Mesothelial cell of epicardium (in vitro differentiated cells): ENCODE data around the gene KCNK5. TPM values are rescaled to one million over a fixed set of nuclear protein-coding genes. Genes with fewer than 3 reads are reported as not detected.

Experiments used
- DNase-seq, 2 experiments: peaks; one replicate each; pipeline ENCODE4 v3.0.0; 2021; ENCODE audit warnings: low spot score in 2 of 2; ENCODE audit not compliant: unreplicated experiment in 2 of 2
- H3K27ac Mint-ChIP-seq: 2 replicates; pipeline ENCODE4 v1.8.0; 2021; ENCODE audit warnings: mixed read lengths
- H3K27me3 Mint-ChIP-seq: 2 replicates; pipeline ENCODE4 v1.8.0; 2021; ENCODE audit warnings: low read depth, mixed read lengths
- H3K36me3 Mint-ChIP-seq: 2 replicates; pipeline ENCODE4 v1.8.0; 2021; ENCODE audit warnings: mixed read lengths
- H3K4me1 Mint-ChIP-seq: 2 replicates; pipeline ENCODE4 v1.8.0; 2021; ENCODE audit warnings: mixed read lengths
- H3K4me3 Mint-ChIP-seq: 2 replicates; pipeline ENCODE4 v1.8.0; 2021; ENCODE audit warnings: mild to moderate bottlenecking, moderate library complexity, mixed read lengths
- H3K9me3 Mint-ChIP-seq: 2 replicates; pipeline ENCODE4 v1.8.0; 2021; ENCODE audit warnings: mixed read lengths
- total RNA-seq: library from RNA; stranded (reverse); gene quantifications from 3 replicates; pipeline ENCODE4 v1.2.1, GENCODE V29; 2021
- TF ChIP-seq, protein P1 (sequence below): fragments of 200-600 bp; sonication (generic); IDR thresholded peaks from one replicate; pipeline ENCODE4 v1.5.0; 2021; ENCODE audit warnings: antibody characterized with exemption; ENCODE audit not compliant: unreplicated experiment

The KCNK5 gene
- total RNA-seq, 1 donor from 2014 or later, result 2.5 TPM

DNA sequence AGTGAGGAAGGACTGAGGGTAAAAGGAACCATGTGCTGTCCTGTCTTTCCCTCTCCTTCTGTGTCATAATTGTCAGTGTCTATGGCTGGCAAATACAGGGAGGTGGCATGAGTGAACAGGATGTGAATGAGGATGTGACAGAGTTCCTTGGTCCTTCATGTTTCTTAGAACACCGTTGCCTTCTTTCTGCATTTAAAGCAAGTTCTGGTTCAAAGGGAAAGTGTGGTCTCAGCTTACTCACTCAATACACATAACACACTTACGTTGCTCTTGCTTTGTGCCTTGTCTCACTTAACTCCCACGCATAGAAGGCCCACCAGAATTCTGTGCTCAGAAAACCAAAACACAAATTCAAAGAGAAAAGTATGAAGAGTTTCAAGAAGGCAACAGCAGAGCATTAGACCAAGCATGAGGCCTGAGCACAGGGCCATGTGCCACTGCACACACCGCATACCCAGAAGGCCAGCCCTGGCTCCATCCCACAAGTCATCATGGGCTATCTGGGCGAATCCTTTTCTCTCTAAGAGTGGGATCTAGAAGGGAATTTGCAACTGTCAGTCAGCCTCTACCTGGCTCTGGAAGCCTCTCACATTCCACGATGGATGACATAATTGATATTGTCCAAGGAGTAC lies 75.4 kb downstream of the KCNK5 start:
- TF ChIP-seq, protein P1, sequence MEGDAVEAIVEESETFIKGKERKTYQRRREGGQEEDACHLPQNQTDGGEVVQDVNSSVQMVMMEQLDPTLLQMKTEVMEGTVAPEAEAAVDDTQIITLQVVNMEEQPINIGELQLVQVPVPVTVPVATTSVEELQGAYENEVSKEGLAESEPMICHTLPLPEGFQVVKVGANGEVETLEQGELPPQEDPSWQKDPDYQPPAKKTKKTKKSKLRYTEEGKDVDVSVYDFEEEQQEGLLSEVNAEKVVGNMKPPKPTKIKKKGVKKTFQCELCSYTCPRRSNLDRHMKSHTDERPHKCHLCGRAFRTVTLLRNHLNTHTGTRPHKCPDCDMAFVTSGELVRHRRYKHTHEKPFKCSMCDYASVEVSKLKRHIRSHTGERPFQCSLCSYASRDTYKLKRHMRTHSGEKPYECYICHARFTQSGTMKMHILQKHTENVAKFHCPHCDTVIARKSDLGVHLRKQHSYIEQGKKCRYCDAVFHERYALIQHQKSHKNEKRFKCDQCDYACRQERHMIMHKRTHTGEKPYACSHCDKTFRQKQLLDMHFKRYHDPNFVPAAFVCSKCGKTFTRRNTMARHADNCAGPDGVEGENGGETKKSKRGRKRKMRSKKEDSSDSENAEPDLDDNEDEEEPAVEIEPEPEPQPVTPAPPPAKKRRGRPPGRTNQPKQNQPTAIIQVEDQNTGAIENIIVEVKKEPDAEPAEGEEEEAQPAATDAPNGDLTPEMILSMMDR, result no peak
- no peaks in the 10 kb centered on the region for H3K4me1 Mint-ChIP-seq
- no peak overlapping the region for H3K27ac Mint-ChIP-seq
- peaks cover 41% of the 10 kb centered on the region for H3K27me3 Mint-ChIP-seq
- no peaks in the 10 kb centered on the region for H3K9me3 Mint-ChIP-seq
- no peak overlapping the region for H3K4me3 Mint-ChIP-seq
- no peak for DNase-seq
- no peaks in the 10 kb centered on the region for H3K36me3 Mint-ChIP-seq

GRCh38 chr6:39152262-39152661 lies 77.0 kb downstream of the KCNK5 start:
- peaks cover 57% of the 10 kb centered on the region for H3K27me3 Mint-ChIP-seq
- no peak overlapping the region for H3K4me3 Mint-ChIP-seq
- no peaks in the 10 kb centered on the region for H3K9me3 Mint-ChIP-seq
- TF ChIP-seq, protein P1, result no peak
- H3K36me3 Mint-ChIP-seq, result no peaks in the 10 kb centered on the region
- H3K27ac Mint-ChIP-seq, result no peak overlapping the region
- no peaks in the 10 kb centered on the region for H3K4me1 Mint-ChIP-seq
- no peak for DNase-seq

GRCh38 chr6:39151211-39151610 lies 78.1 kb downstream of the KCNK5 start:
- no peaks in the 10 kb centered on the region for H3K4me1 Mint-ChIP-seq
- H3K4me3 Mint-ChIP-seq, result no peak overlapping the region
- no peak for DNase-seq
- TF ChIP-seq, protein P1, result no peak
- H3K27ac Mint-ChIP-seq, result no peak overlapping the region
- H3K27me3 Mint-ChIP-seq, result peaks cover 58% of the 10 kb centered on the region
- no peaks in the 10 kb centered on the region for H3K9me3 Mint-ChIP-seq
- no peaks in the 10 kb centered on the region for H3K36me3 Mint-ChIP-seq

DNA sequence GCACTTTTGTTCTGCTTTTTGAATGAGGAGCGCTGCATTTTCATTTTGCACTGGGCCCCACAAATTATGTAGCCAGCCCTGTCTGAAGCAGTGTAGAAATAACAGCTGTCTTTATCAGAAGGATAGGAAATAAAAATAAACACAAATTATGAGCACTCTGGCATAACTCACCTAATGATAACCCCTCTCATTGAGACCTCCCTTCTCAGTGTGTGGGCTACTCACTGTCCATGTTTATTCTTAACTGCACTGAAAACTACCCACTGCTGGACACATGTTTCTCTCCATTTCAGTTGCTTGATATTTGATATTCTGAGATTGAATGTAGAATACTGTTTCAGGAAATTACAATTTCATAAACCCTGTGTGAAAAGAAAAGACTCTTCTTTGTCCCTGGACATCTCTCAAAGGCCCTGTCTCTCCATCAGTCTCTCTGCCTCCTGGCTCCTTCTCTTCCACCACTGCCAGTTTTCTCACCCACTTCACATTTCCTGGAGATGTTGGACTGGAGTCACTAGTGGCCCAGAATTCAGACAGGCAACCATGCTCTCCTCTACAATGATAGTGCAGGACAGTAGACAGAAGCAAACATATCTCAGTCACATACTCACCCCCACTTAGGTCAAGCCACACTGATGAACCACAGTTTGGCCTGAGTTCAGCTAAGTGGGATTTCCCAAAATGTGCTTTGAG lies 84.6 kb downstream of the KCNK5 start:
- TF ChIP-seq, protein P1, result no peak
- Mint-ChIP-seq H3K27me3 (peaks cover 58% of the 10 kb centered on the region), H3K4me3 (no peak overlapping the region), H3K4me1 (peaks cover 10% of the 10 kb centered on the region), H3K9me3 (no peaks in the 10 kb centered on the region), H3K36me3 (no peaks in the 10 kb centered on the region), H3K27ac (no peak overlapping the region)
- no peak for DNase-seq

- Mint-ChIP-seq H3K4me3 (no peak overlapping the region), H3K27me3 (peaks cover 50% of the 10 kb centered on the region), H3K27ac (no peak overlapping the region), H3K9me3 (no peaks in the 10 kb centered on the region), H3K36me3 (no peaks in the 10 kb centered on the region), H3K4me1 (peaks cover 10% of the 10 kb centered on the region)
- DNase-seq, result no peak
- TF ChIP-seq, protein P1, result no peak
Observed at GRCh38 chr6:39143238-39143930, 85.9 kb downstream of the KCNK5 start.
